GM12801 (cell line): Measurements from ENCODE around the gene EDA2R.

Source experiments
- TF ChIP-seq, protein P1 (sequence below): IDR thresholded peaks from one replicate; pipeline ENCODE4 v1.5.1; 2011; ENCODE audit warnings: control low read depth; ENCODE audit not compliant: insufficient read length; ENCODE audit errors: extremely low read depth

The EDA2R gene

DNA sequence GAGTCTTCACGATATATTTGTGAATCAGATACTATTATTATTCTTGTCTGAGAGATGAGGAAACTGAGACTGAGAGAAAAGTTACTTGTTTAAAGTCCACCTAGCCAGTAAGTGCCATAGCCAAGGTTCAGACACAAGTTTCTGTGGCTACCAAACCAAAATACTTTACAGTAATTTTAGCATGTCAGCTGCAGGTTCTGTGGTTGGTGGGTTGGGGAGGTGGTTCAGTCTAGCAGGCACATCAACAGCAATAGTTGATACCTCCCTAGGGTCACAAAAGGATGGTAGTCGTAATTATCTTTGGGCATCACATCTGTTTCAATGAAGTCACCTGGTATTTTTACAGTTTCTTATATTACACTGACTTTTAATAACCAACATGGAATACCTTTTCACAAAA lies 35.6 kb upstream of the EDA2R start:
- TF ChIP-seq, protein P1, sequence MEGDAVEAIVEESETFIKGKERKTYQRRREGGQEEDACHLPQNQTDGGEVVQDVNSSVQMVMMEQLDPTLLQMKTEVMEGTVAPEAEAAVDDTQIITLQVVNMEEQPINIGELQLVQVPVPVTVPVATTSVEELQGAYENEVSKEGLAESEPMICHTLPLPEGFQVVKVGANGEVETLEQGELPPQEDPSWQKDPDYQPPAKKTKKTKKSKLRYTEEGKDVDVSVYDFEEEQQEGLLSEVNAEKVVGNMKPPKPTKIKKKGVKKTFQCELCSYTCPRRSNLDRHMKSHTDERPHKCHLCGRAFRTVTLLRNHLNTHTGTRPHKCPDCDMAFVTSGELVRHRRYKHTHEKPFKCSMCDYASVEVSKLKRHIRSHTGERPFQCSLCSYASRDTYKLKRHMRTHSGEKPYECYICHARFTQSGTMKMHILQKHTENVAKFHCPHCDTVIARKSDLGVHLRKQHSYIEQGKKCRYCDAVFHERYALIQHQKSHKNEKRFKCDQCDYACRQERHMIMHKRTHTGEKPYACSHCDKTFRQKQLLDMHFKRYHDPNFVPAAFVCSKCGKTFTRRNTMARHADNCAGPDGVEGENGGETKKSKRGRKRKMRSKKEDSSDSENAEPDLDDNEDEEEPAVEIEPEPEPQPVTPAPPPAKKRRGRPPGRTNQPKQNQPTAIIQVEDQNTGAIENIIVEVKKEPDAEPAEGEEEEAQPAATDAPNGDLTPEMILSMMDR: no peak

DNA sequence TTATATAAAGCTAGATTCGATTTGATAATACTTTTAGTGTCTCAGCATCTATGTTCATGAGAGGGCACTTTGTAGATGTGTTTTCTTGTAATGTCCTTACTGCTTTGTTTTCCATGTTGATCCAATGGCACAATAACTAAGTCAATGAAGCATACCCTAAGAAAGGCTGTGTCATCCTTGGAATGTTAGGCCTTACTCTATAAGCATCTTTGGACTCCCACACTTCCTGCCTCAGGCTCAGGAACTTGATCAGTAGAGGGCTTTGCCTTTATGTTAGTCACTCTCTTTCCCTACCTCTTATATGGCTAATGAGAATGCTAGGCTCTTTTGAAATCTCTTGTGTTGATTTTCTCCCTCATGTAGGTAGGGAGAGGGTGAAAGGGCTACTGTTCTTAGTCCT lies 33.2 kb upstream of the EDA2R start:
- TF ChIP-seq, protein P1: no peak

DNA sequence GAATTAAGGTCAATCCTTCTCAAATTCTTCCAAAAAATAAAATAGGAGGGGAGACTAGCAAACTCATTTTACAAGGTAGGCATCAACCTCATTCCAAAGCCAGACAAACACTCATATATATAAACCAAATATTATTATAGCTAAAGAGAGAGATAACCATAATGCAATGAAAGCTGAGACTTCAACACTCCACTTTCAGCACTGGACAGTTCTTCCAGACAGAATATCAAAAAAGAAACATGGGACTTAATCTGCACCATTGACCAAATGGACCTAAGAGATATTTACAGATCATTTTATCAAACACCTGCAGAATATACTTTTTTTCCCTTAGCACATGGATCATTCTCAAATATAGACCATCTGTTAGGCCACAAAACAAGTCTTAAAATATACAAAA lies 15.5 kb upstream of the EDA2R start:
- TF ChIP-seq, protein P1: no peak

DNA sequence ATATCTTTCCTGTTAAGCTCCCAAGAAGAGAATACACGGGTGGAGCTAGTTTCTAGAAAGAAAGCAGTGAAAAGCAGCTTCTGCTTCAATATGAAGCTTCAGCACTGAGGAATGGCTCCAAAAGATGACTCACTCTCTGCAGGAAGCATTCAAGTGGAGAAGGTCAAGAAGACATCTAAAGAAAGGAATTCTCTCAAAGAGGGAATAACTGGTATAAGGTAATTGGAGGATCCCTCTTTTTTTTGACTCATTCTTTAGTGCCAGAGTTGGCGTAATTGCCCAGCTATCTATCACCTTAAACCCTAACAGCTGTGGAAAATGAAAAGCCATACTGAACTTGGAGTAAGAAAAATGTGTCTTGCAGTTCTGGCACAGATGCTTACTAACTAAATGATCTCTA lies 3.5 kb downstream of the EDA2R start:
- TF ChIP-seq, protein P1: no peak

DNA sequence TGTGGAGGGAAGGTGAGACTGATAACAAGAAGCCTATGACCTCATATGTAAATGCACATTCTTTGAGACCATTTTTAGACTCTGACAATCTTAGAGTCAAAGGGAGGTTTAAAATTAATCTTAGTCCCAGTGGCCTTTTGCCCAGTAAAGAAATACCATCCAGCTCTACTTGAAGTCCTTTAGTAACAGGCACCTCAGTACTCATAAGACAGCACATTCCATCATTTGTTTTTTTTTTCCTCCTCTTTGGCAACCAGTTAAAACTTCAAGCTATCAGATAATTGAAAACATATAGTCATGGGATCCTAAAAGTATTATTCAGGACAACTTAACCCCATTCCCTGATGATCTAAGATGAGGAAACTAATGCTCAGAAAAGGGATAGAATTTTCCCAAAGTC lies 4.6 kb downstream of the EDA2R start:
- TF ChIP-seq, protein P1: no peak

DNA sequence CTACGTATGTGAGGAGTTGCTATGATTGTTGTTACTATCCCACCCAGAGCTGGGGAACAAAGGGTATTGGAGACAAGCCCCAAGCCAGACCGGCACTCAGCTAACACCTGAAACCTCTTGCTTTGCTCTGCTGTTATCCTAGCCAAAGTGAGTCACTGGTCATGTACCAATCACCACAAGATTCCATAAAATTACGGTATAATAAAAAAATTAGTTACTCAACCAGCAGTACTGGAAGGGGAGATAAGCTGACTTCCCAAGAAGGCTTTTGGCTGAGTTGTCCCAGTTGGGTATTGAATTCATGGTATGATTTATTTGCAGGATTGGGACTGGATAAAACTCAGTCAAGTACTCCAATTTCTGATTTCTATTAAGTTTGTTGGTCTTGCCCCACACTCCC lies 5.3 kb downstream of the EDA2R start:
- TF ChIP-seq, protein P1: no peak

DNA sequence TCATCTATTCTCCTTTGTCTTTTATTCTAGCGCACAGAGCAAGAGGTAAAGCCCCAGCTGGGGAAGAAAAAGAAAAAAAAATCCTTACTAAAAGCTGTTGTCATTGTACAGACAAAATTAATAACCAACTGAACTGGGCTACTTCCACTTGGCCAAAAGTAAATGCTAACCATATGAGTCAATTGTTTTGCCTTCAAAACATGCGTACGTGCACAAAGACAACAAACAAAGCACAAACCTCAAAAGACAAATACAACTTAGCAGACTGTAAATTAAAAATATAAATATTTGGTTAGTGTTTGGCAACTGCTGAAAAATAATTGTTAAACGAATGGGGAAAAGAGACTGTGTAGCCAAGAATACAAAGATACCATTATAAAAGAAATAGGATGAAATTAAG lies 5.9 kb downstream of the EDA2R start:
- TF ChIP-seq, protein P1: no peak

DNA sequence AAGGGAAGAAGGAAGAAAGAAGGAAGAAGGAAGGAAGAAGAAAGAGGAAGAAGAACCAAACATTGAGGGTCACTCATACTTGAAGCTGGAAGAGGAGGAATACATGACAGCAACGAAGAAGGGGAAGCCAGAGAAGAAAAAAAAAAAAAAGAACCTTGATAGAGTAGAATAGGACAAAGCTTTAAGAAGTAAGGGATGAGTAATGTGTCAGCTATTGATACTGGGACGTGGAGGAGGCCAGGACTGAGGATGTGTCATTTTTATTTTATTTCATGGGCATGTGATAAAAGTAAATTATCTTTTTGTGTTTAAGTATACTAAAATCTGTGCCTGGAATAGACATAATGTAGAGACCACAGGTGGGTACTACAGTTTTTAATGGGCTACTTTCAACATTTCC lies 6.4 kb downstream of the EDA2R start:
- TF ChIP-seq, protein P1: no peak
